ENCODE measurements around the gene ELN. TPM values are rescaled to one million over a fixed set of nuclear protein-coding genes. Genes with fewer than 3 reads are reported as not detected.

ELN gene
- total and polyA plus RNA-seq, 9 of the 15 experiments (the other 6 are each of a cell fraction or from before 2014, with no cell fraction given) = 0.20 TPM; not detected in 8

- TF ChIP-seq RNF219 (CRISPR knock-in tag; IDR thresholded peaks at IDR 0.05) = no peak
- TF ChIP-seq CBFA2T3 (IDR thresholded peaks at IDR 0.05) = peak; percentile 16
- no peak for TF ChIP-seq SLC30A9 (CRISPR knock-in tag; IDR thresholded peaks at IDR 0.05)
- TF ChIP-seq, protein P1, sequence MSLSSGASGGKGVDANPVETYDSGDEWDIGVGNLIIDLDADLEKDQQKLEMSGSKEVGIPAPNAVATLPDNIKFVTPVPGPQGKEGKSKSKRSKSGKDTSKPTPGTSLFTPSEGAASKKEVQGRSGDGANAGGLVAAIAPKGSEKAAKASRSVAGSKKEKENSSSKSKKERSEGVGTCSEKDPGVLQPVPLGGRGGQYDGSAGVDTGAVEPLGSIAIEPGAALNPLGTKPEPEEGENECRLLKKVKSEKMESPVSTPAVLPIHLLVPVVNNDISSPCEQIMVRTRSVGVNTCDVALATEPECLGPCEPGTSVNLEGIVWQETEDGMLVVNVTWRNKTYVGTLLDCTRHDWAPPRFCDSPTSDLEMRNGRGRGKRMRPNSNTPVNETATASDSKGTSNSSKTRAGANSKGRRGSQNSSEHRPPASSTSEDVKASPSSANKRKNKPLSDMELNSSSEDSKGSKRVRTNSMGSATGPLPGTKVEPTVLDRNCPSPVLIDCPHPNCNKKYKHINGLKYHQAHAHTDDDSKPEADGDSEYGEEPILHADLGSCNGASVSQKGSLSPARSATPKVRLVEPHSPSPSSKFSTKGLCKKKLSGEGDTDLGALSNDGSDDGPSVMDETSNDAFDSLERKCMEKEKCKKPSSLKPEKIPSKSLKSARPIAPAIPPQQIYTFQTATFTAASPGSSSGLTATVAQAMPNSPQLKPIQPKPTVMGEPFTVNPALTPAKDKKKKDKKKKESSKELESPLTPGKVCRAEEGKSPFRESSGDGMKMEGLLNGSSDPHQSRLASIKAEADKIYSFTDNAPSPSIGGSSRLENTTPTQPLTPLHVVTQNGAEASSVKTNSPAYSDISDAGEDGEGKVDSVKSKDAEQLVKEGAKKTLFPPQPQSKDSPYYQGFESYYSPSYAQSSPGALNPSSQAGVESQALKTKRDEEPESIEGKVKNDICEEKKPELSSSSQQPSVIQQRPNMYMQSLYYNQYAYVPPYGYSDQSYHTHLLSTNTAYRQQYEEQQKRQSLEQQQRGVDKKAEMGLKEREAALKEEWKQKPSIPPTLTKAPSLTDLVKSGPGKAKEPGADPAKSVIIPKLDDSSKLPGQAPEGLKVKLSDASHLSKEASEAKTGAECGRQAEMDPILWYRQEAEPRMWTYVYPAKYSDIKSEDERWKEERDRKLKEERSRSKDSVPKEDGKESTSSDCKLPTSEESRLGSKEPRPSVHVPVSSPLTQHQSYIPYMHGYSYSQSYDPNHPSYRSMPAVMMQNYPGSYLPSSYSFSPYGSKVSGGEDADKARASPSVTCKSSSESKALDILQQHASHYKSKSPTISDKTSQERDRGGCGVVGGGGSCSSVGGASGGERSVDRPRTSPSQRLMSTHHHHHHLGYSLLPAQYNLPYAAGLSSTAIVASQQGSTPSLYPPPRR (CRISPR knock-in tag; IDR thresholded peaks at IDR 0.05; ENCODE audit: borderline replicate concordance) = no peak
- no peak for TF ChIP-seq GABPB2 (CRISPR knock-in tag; conservative IDR thresholded peaks at IDR 0.05)
- TF ChIP-seq POLR2AphosphoS5 (IDR thresholded peaks at IDR 0.05; ENCODE audit: control insufficient read depth, insufficient read depth, low read depth, low read length) = no peak
- TF ChIP-seq, protein P2, sequence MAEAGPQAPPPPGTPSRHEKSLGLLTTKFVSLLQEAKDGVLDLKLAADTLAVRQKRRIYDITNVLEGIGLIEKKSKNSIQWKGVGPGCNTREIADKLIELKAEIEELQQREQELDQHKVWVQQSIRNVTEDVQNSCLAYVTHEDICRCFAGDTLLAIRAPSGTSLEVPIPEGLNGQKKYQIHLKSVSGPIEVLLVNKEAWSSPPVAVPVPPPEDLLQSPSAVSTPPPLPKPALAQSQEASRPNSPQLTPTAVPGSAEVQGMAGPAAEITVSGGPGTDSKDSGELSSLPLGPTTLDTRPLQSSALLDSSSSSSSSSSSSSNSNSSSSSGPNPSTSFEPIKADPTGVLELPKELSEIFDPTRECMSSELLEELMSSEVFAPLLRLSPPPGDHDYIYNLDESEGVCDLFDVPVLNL (CRISPR knock-in tag; IDR thresholded peaks at IDR 0.05; ENCODE audit: low read depth) = no peak
- no peak for TF ChIP-seq ZNF124 (CRISPR knock-in tag; IDR thresholded peaks at IDR 0.05)
- no peak for TF ChIP-seq ATF2 (CRISPR knock-in tag; IDR thresholded peaks at IDR 0.05)
- no peak for TF ChIP-seq KDM5B (IDR thresholded peaks at IDR 0.05; ENCODE audit: insufficient replicate concordance, low read depth, low read length)
- TF ChIP-seq RB1 (IDR thresholded peaks at IDR 0.05; ENCODE audit: low read depth) = no peak
- TF ChIP-seq, protein P3, sequence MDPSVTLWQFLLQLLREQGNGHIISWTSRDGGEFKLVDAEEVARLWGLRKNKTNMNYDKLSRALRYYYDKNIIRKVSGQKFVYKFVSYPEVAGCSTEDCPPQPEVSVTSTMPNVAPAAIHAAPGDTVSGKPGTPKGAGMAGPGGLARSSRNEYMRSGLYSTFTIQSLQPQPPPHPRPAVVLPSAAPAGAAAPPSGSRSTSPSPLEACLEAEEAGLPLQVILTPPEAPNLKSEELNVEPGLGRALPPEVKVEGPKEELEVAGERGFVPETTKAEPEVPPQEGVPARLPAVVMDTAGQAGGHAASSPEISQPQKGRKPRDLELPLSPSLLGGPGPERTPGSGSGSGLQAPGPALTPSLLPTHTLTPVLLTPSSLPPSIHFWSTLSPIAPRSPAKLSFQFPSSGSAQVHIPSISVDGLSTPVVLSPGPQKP (CRISPR knock-in tag; IDR thresholded peaks at IDR 0.05) = no peak
- no peak for TF ChIP-seq ZBTB7A (IDR thresholded peaks at IDR 0.05; ENCODE audit: borderline replicate concordance, control insufficient read depth, low read depth, low read length)
- TF ChIP-seq CHD2 (IDR thresholded peaks at IDR 0.05; ENCODE audit: low read depth, low read length) = no peak
- TF ChIP-seq CEBPB (tag; IDR thresholded peaks at IDR 0.05) = peak; percentile 52
- no peak for TF ChIP-seq COPS2 (conservative IDR thresholded peaks at IDR 0.05)
- TF ChIP-seq CBFB (CRISPR knock-in tag; IDR thresholded peaks at IDR 0.05) = no peak
Measured at GRCh38 chr7:73983437-73984164, 44.4 kb upstream of the ELN start (continued).
